Activated naive CD4-positive, alpha-beta T cell treated with anti-CD3 and anti-CD28 coated beads for 36 hours (primary cell): Measurements from ENCODE around the gene PTPRK. TPM values are rescaled to one million over a fixed set of nuclear protein-coding genes. Genes with fewer than 3 reads are reported as not detected.
"Not testable (repeated sequence)": the region's sequence is repeated elsewhere in the genome, so short reads cannot be mapped to it uniquely, and the experiment has no call there.

Experiments used
- CTCF ChIA-PET: fragments of 350-600 bp; sonication (Branson Sonifier 250); formaldehyde crosslinking; loops from one replicate; lab custom pipeline; 2021; ENCODE audit warnings: antibody characterized with exemption; lab: Charles Lee
- DNase-seq: peaks from one replicate; pipeline ENCODE4 v3.0.0-alpha.2; 2020
- H3K27ac Mint-ChIP-seq: one replicate; pipeline ENCODE4 v1.8.0; 2021; ENCODE audit warnings: mild to moderate bottlenecking, mixed read lengths
- H3K27me3 Mint-ChIP-seq: one replicate; pipeline ENCODE4 v1.8.0; 2021; ENCODE audit warnings: low read depth, mixed read lengths
- H3K36me3 Mint-ChIP-seq: one replicate; pipeline ENCODE4 v1.8.0; 2021; ENCODE audit warnings: low read depth, mixed read lengths
- H3K4me1 Mint-ChIP-seq: one replicate; pipeline ENCODE4 v1.8.0; 2021; ENCODE audit warnings: low read depth, mixed read lengths
- H3K4me3 Mint-ChIP-seq: one replicate; pipeline ENCODE4 v1.8.0; 2021; ENCODE audit warnings: mild to moderate bottlenecking, moderate library complexity, mixed read lengths
- H3K9me3 Mint-ChIP-seq: one replicate; pipeline ENCODE4 v1.8.0; 2021; ENCODE audit warnings: mixed read lengths
- intact Hi-C: fragments of 100-400 bp; cut with micrococcal nuclease; formaldehyde crosslinking; loops from one replicate; pipeline ENCODE4 v1.15.1; 2023
- total RNA-seq, 2 experiments: library from RNA; stranded (reverse); gene quantifications; one replicate each; pipeline ENCODE4 v1.2.3, GENCODE V29; 2021

The PTPRK gene
- total RNA-seq, 2 experiments from 2014 or later, result 5.5 to 8.0 TPM

GRCh38 chr6:128498234-128498633, 22.2 kb downstream of the PTPRK start:
- intact Hi-C loops, result no loop called here
- CTCF ChIA-PET, result no interaction called here
- H3K9me3 Mint-ChIP-seq, result no peaks in the 10 kb centered on the region
- no peaks in the 10 kb centered on the region for H3K4me1 Mint-ChIP-seq
- no peaks in the 10 kb centered on the region for H3K27me3 Mint-ChIP-seq
- no peak overlapping the region for H3K27ac Mint-ChIP-seq
- no peak for DNase-seq
- H3K4me3 Mint-ChIP-seq, result no peak overlapping the region
- no peaks in the 10 kb centered on the region for H3K36me3 Mint-ChIP-seq

GRCh38 chr6:128495536-128496333, 24.7 kb downstream of the PTPRK start:
- CTCF ChIA-PET, result no interaction called here
- no peaks in the 10 kb centered on the region for H3K27me3 Mint-ChIP-seq
- H3K9me3 Mint-ChIP-seq, result no peaks in the 10 kb centered on the region

GRCh38 chr6:128494440-128494839, 26.0 kb downstream of the PTPRK start:
- no peak for DNase-seq
- no peaks in the 10 kb centered on the region for H3K4me1 Mint-ChIP-seq
- no peaks in the 10 kb centered on the region for H3K9me3 Mint-ChIP-seq
- H3K27ac Mint-ChIP-seq, result no peak overlapping the region
- intact Hi-C loops, result no loop called here
- no peak overlapping the region for H3K4me3 Mint-ChIP-seq
- H3K27me3 Mint-ChIP-seq, result no peaks in the 10 kb centered on the region
- CTCF ChIA-PET, result interaction anchor here (0.6 kb wide), 1 partner anchor 155 kb away, joined by 5 read pairs; no protein-coding TSS in a partner anchor
- peaks cover 1% of the 10 kb centered on the region for H3K36me3 Mint-ChIP-seq

More at GRCh38 chr6:128495536-128496333, 24.7 kb downstream of the PTPRK start:
- no peak for DNase-seq
- Mint-ChIP-seq H3K4me3 (no peak overlapping the region), H3K4me1 (no peaks in the 10 kb centered on the region), H3K36me3 (peaks cover 1% of the 10 kb centered on the region), H3K27ac (no peak overlapping the region)
- intact Hi-C loops, result no loop called here

GRCh38 chr6:128493877-128494276, 26.5 kb downstream of the PTPRK start:
- intact Hi-C loops, result no loop called here
- H3K27ac Mint-ChIP-seq, result no peak overlapping the region
- CTCF ChIA-PET, result interaction anchor here (0.6 kb wide), 1 partner anchor 154 kb away, joined by 5 read pairs; no protein-coding TSS in a partner anchor
- H3K4me1 Mint-ChIP-seq, result no peaks in the 10 kb centered on the region
- H3K4me3 Mint-ChIP-seq, result no peak overlapping the region
- H3K9me3 Mint-ChIP-seq, result no peaks in the 10 kb centered on the region
- no peaks in the 10 kb centered on the region for H3K27me3 Mint-ChIP-seq
- peaks cover 1% of the 10 kb centered on the region for H3K36me3 Mint-ChIP-seq
- DNase-seq, result no peak

- Mint-ChIP-seq H3K27me3 (no peaks in the 10 kb centered on the region), H3K4me1 (no peaks in the 10 kb centered on the region), H3K4me3 (no peak overlapping the region), H3K27ac (no peak overlapping the region), H3K9me3 (no peaks in the 10 kb centered on the region), H3K36me3 (peaks cover 1% of the 10 kb centered on the region)
- no peak for DNase-seq
- intact Hi-C loops, result no loop called here
- CTCF ChIA-PET, result no interaction called here
These were observed 28.0 kb downstream of the PTPRK start for GRCh38 chr6:128492386-128492785.

GRCh38 chr6:128491610-128492206, 28.7 kb downstream of the PTPRK start:
- Mint-ChIP-seq H3K27ac (no peak overlapping the region), H3K36me3 (peaks cover 1% of the 10 kb centered on the region), H3K4me1 (no peaks in the 10 kb centered on the region), H3K4me3 (peak overlapping the region; percentile 36), H3K9me3 (no peaks in the 10 kb centered on the region), H3K27me3 (no peaks in the 10 kb centered on the region)
- DNase-seq, result no peak
- intact Hi-C loops, result no loop called here
- CTCF ChIA-PET, result no interaction called here

GRCh38 chr6:128491100-128491581, 29.3 kb downstream of the PTPRK start:
- Mint-ChIP-seq H3K4me3 (no peak overlapping the region), H3K27ac (no peak overlapping the region), H3K36me3 (peaks cover 1% of the 10 kb centered on the region), H3K9me3 (no peaks in the 10 kb centered on the region), H3K27me3 (no peaks in the 10 kb centered on the region), H3K4me1 (no peaks in the 10 kb centered on the region)
- CTCF ChIA-PET, result no interaction called here
- no peak for DNase-seq
- intact Hi-C loops, result no loop called here

GRCh38 chr6:128487746-128488145, 32.7 kb downstream of the PTPRK start:
- intact Hi-C loops, result no loop called here
- no peaks in the 10 kb centered on the region for H3K9me3 Mint-ChIP-seq
- no peaks in the 10 kb centered on the region for H3K27me3 Mint-ChIP-seq
- CTCF ChIA-PET, result no interaction called here
- peaks cover 1% of the 10 kb centered on the region for H3K36me3 Mint-ChIP-seq
- DNase-seq, result no peak
- H3K4me1 Mint-ChIP-seq, result no peaks in the 10 kb centered on the region
- H3K4me3 Mint-ChIP-seq, result no peak overlapping the region
- H3K27ac Mint-ChIP-seq, result no peak overlapping the region

GRCh38 chr6:128487055-128487454, 33.3 kb downstream of the PTPRK start:
- CTCF ChIA-PET, result no interaction called here
- Mint-ChIP-seq H3K4me3 (no peak overlapping the region), H3K36me3 (peaks cover 1% of the 10 kb centered on the region), H3K27ac (no peak overlapping the region), H3K9me3 (no peaks in the 10 kb centered on the region), H3K27me3 (no peaks in the 10 kb centered on the region), H3K4me1 (no peaks in the 10 kb centered on the region)
- intact Hi-C loops, result no loop called here
- DNase-seq, result no peak

- DNase-seq, H3K4me1 Mint-ChIP-seq, H3K9me3 Mint-ChIP-seq, H3K27me3 Mint-ChIP-seq, intact Hi-C loops, H3K36me3 Mint-ChIP-seq, H3K27ac Mint-ChIP-seq, H3K4me3 Mint-ChIP-seq: not testable (repeated sequence)
- CTCF ChIA-PET, result interaction anchor here (0.7 kb wide), 1 partner anchor 11 kb away, joined by 5 read pairs; no protein-coding TSS in a partner anchor
These were observed 33.8 kb downstream of the PTPRK start for GRCh38 chr6:128486580-128486979.

GRCh38 chr6:128483472-128484135, 36.8 kb downstream of the PTPRK start:
- no peak overlapping the region for H3K4me3 Mint-ChIP-seq
- H3K4me1 Mint-ChIP-seq, result peaks cover 3% of the 10 kb centered on the region
- no peak for DNase-seq
- H3K27ac Mint-ChIP-seq, result no peak overlapping the region
- intact Hi-C loops, result no loop called here
- no peaks in the 10 kb centered on the region for H3K36me3 Mint-ChIP-seq
- CTCF ChIA-PET, result no interaction called here
- no peaks in the 10 kb centered on the region for H3K9me3 Mint-ChIP-seq
- no peaks in the 10 kb centered on the region for H3K27me3 Mint-ChIP-seq

- no peak for DNase-seq
- intact Hi-C loops, result no loop called here
- Mint-ChIP-seq H3K4me1 (peaks cover 10% of the 10 kb centered on the region), H3K4me3 (no peak overlapping the region), H3K27ac (no peak overlapping the region), H3K36me3 (no peaks in the 10 kb centered on the region), H3K27me3 (no peaks in the 10 kb centered on the region), H3K9me3 (no peaks in the 10 kb centered on the region)
- CTCF ChIA-PET, result no interaction called here
These were observed 37.8 kb downstream of the PTPRK start for GRCh38 chr6:128482642-128483041.
